Islet precursor cell (in vitro differentiated cells): Measurements from ENCODE around the gene RENBP.

Experiments used
- DNase-seq: peaks from one replicate; pipeline ENCODE4 v3.0.0-alpha.2; 2018

Gene RENBP

DNA sequence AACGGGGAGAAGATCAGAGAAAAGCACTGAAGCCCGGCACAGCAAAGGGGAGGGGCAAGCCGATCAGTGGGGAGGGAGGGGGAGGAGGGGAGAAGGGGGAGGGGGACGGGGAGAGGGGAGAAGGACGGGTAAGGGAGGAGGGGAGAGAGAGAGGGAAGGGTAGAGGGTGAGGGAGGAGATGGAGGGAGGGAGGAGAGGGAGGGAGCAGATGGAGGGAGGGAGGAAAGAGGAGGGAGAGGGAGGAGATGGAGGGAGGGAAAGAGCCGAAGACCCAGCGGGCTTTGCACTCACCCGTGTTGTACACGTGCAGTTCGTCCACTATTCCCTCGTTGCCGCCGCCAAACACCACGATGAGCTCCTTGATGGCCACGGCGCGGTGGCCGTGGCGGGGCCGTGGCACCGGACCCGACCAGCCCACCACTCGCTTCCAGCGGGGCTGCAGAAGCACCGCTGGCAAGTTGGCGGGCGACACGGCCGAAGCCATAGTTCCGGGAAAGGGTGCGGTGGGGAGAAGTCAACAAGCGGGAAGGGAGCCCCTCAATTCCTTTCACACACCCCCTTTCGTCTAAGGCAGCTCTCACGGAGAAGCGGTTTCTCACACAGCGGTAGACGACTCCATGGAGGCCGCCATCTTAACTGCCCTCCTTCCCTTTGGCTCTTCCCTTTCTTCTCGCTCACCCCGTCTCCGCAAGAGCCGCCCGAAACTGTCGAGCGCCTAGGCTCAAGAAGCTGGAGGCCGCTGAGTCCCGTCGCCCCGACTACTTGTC, 26.1 kb upstream of the RENBP start:
- DNase-seq: peak; percentile 77

DNA sequence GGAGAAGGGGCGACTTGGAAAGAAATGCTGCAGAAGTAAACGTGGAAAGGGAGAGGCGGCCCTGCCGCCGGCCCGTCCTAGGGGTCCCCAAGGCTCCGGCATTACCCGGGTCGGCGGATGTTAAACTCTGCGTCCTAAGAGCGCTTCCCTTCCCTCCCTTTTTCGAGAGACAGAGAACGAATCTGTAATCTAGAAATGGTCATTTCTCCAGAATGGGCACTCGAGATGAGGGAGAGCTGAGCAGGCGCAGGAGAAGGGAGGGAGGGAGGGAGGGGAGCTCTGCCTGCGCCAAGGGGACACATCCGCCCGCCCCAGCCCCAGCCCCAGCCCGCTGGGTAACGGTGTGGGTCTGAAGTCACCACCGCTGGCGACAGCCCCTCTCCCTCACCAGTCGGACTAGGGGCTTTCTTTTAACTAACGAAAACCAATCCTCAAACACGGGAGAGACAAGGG, 25.5 kb upstream of the RENBP start:
- no peak for DNase-seq

DNA sequence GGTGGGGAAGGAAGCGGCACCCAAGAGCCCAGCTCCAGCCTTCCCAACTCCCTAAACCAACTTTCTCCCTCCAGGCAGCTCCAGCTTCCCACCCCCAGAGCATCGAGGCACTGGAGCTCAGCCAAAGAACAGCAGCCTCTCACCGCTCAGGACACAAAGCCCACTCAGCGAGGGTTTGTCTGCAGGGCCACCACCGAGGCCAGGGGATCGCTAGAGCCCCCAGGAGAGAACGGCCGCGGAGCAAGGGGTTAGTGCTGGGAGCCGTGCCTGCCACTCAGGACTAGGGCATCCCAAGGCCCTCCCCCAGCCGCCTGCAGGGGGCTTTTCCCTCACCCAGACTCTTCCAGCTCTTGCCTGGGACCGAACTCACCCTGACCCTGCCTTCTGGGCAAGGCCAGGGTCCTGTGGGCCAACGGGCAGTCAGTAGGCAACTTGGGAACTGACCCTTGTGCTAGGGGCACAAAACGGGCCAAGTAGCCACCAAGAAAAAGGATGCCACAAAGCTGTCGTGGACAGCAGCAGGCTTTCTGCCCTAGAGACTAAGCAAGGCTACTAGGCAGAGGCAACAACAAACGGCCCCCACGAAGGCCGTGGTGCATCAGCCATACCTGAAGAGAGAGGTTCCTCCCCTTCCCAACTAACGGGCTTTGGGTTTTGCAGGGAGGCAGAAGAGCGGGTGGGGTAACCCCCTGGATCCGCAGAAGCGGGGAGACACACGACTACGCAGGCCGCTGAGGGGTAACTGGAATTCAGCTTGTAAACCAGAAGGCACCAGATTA, 24.9 kb upstream of the RENBP start:
- DNase-seq: no peak

DNA sequence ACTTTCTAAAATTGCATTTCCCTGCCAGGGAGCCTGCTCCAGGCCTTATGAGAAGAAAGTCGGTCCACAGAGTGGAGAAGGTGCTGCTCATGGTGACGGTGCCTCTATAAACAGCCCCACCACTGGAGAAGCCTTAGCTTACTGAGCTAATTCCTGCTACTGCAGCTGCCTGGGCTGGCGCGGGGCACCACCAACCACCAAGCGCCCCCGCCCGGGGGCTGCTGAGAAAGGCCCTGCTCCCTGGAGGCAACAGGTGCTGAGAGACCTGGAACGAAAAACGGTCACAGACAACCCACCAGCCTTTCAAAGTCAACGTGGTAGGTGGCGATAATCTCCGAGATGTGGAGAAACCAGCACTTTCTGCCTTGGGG, 24.3 kb upstream of the RENBP start:
- no peak for DNase-seq

DNA sequence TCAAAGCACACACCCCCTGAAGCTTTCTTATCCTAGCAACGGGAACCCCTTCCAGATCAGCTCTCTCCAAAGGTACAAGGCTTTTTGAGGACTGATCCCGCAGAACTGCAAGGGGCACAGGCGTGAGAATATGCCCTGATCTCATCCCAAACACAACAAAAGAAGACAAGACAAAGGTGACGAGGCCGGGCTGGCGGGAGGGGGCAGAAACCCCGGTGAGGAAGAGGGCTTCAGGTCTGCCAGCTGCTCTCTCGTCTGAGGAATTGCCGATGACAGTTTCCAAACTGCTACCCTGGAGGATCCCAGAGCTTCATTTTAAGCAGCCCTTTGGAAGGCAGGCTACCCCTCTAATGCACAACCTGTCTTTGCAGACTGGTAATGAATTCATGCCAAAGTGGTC, 23.8 kb upstream of the RENBP start:
- no peak for DNase-seq

DNA sequence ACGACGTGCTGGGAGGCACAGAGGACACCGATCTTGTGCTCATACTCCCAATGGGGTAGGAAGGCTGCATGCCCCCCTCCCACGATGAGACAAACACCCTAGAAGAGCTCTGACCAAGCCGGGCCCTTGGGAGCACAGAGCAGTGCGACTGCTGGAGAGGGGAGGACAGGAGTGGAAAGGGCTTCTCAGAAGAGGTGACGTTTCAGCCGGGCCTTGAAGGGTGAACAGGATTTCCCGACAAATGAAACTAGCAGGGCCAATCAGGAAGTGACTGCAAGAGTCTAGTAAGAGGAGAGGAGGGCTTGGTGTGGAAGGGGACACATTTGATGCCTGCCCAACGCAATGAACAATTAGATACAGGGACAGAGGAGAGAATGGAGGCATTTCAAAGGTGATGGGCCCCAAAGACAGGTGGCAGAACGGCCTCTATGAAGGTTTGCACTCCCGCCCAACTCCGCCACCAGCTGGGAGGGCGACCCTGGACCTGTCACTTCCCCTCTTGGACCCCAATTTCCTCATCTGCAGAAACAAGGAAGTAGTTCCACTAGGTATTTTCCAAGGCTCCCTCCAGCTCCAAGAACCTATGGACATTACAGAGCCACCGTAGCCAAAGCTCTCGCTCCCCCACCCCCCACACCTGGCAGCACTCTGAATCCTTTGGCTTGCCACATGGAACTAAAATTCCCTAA, 23.2 kb upstream of the RENBP start:
- DNase-seq: no peak

DNA sequence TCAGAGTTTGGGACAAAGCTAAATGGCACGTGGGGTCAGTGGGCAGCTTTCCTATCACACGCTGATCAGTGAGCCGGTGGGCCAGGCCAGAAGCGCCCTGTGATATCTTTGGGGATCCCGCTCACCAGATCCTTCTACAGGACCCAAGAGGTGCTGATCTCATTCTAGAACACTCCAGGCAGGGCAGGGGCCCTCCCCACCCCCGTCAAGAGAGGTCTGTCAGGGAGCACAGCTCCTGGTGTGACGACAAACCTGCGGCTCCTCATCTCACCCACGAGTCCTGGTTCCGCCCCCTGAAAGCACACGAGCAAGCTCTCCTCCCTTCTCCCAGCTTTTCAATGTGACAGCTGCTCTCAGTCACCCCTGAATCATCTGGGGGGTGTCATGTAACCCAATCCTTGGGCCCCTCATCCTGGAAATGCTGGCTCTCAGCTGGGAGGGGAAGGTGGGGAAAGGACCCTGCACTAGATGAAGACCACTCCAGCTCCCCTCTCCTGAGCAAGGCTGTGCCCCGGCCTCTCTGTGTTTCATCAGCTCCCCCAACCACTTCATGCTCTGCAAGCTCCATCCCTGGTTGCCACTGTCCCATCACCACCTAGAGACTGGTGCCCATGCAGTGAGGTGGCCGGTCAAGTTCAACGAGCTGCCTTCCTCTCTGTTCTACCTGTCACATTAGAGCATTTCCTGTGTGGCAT, 22.5 kb upstream of the RENBP start:
- DNase-seq: no peak

DNA sequence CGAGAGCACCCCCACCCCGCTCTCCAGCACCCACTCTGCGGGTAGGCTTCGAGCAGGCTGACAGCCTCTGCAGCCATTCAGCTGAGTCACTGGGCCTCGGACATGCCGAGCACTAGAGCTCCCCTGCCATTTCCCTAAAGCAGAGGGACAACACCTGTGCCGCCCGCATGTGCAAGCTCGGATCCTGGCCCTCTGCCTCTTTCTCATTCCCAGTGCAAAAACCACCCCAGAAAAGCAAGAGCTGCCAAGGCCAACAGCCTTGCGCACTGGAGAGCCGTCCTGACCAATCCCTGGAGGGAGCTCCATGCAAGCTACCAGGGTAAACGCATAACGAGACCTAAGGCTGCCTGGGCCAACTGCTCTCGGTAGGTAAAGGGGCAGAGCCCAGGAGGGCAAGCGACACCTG, 21.8 kb upstream of the RENBP start:
- DNase-seq: no peak

DNA sequence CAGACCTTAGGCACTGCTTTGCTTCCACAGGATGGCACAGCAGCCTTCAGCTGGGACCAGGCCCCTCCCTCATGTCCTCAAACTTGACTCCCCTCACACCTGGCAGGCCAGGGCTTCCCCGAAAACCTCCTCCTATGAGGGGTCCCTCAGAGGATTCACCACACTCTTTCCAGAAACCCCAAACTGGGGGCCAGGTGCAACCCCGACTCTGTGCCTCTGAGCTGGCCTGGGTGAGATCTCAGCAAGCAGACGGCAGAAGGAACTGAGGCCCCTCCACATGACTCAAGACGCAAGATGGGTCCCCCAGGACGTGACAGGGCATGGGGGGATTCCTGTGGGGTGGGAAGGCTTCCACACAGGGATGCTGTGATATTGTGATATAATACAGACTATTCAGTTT, 21.0 kb upstream of the RENBP start:
- DNase-seq: no peak

DNA sequence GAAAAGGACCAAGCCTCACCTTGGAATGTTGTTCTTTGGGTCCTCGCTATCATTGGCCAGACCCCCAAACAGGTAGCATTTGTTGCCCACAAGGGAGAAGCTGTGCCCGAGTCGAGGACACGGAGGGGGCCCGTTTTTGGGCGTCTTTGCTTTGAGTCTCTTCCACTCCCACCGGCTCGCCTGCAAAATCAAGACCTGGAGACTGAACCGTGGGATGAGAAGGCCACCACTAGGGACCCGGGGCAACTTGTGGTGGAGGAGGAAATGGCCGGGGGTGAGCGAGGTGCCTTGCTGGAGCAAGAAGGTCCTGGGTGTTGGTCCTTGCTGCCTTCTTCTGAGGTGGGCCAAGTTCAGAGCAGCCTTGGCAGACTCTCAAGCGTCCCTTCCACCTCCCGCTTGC, 19.7 kb upstream of the RENBP start:
- DNase-seq: no peak

DNA sequence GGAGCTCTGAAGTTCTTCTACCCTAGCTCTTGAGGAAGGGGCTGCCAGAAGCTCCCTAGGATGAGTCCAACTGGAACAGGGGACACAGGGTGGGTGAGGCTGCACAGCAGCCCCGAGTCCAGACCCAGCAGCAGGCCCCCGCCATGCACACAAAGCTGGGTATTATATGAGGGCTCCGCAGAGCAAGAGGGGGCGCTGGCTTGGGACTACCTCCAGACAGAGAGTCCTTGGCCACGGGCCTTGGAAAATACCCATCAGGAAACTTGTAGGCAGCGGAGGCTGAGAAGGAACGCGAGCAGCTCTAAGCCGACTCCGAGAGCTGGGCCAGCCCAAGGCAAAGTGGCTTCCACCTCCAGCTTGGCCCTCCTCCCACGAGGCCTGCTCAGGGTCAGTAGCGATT, 19.1 kb upstream of the RENBP start:
- DNase-seq: no peak

DNA sequence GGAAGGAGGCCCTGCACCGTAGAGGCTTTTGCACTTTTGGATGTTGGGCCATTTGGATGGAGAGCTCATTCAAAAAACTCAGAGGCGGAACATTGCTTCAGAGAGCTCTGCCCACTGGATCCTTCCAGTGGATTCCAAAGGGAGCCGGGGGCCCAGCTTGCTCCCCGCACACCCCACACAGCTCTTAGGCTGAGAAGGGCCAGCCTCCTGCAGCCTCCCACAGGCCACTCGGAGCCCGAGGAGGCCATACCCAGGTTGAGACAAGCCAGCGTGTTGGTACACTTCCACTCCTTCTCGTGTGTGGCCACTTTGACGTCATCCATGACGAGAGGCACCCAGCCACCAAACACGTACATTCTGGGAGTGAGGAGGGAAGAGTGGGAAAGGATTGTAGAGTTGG, 16.8 kb upstream of the RENBP start:
- no peak for DNase-seq

DNA sequence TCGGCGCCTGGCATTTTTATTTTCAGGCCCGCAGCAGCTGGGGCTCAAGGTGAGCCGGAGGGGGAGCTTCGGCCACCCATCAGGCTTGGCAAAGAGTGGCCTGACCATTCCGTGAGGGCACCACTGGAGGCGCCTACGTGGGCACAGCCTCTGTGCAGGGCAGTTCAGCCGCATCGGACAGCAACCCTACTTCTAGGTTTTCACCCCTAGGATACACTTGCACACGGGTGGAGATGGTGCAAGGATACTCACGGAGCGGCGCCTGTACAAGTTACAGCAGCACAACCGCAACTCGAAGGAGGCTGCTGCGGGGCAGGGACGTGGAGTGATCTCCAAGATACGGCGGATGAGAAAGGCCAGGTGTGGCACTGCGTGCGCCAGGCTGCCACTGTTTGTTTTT, 16.3 kb upstream of the RENBP start:
- no peak for DNase-seq

DNA sequence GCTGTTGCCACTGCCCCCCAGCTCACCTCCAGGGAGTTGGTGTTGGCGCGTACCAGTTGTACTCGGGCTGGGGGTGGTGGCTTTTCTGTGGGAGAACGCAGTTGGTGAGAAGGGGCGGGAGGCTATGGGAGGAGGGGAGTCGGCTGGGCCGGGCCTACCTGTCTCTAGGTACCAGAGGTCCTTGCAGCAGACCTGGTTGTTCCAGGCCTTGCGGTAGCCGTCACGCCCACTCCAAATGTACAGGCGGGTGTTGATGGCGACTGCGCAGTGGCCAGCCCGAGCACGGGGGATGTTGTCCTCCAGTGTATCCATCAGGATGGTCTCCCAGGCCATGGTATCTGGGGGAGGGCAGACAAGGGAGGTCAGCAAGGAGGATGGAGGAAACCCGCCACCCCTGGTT, 15.6 kb upstream of the RENBP start:
- DNase-seq: no peak

DNA sequence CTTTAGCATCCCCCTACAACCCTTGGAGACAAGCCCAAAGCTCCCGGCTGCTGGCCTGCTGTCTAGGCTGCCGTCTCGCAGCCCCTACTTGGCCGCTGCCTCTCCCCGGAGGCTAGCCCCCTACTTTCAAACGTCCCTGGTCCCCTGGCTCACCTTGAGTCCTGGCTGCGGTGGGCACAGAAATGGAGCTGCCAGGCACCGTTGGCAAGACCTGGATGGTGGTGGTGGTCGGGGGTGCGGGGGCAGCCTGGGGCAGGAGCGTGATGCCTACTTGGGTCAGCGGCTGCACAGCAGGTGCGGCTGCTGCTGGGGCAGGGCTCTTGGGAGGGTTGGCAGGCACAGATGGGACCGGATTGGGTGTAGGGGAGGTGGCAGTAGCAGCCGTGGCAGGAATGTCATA, 15.2 kb upstream of the RENBP start:
- no peak for DNase-seq

DNA sequence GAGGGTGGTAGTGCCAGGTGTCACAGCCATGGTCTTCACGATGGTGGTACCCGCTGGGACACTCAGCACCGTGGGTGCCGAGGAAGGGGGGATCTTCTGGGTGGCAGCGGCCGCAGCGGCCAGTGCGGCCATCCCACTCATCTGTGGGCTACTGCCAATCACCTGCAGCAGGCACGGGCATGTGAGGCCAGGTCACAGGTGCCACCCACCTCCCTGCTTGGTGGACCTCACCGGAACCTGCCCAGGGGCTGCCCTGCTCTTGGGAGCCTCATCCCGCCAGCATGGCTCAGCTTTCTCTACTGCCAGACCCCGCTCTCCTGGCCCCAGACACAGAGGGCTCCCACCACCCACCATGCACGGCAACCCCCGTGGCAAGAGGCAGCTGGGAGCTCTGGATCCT, 14.2 kb upstream of the RENBP start:
- no peak for DNase-seq

DNA sequence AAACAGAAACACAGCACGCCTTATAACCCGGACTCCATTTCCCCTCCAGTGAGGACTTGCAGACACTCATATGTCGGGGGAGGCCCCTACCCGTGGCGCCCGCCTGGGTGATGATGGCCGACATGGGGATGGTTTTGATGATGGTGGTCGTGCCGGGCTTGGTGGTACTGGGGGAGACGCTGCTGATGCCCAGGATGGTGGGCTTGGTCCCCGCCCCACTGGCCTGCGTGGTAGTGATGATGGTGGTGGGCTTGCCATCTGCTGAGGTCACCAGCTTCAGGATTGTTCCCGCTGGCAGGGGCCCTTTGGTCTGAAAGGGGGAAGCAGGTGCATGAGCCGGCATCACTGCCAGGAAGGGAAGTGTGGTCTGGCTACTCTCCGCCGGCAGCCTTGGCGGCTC, 12.8 kb upstream of the RENBP start:
- no peak for DNase-seq

DNA sequence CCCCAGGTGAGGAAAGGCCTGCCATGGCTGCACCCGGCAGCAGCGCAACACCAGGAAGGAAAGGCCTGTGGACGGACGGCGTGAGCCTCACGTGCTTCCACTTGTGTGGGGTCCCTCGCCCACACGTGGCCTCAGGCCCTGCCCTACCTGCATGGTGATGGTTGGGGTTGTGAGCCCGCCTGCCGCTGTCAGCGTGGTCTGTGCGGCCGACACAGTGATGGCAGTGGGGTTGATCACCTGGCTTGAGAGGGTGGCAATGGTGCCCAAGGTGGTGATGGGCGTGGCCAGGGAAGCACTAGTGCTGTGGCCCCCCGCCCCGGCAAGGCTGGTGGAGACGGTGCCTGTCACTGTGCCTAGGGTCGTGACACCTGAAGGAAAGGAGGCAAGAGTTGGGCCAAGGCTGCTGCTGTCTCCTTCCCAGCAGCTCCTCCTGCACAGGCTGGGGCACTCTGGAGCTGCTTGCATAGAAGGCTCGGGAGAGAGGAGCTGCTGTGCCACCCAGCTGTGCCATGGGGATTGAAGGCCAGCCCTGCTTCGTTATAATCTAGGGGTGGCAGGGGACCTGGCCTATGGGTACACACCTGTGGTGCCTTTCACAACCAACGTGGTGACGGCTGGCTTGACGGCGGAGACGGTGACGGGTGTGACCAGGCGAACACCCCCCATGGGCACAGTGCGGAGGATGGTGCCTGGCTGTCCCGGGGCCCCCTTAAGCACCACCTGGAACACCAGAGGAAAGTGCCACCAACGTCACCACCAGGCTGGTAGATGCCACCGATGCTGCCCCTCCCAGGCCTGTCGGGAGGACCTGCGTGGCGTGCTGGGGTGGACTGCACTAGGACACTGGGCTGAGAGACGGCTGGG, 11.8 kb upstream of the RENBP start:
- no peak for DNase-seq

DNA sequence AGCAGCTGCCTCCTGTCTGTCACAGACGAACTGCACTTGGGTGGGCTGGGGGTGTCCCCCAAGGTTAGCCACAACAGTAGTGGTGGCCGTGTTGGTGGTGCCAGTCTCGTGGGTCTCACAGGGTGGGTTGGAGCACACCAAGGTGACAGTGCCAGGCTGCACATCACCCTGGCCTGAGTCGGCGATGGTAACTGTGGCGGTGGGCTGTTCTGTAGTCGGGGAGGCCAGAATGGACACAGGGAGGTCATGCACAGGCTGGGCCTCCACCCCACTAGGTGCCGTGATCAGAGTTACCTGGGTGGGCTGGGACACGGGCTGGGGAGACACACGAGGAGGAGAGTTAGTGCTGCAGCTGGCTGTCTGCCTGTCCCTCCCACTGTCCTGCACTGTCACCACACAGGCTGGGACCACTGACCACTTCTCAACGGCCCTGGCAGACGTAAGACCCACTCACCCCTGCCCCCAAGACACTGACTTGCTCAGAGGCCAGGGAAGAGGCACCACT, 10.8 kb upstream of the RENBP start:
- DNase-seq: no peak

DNA sequence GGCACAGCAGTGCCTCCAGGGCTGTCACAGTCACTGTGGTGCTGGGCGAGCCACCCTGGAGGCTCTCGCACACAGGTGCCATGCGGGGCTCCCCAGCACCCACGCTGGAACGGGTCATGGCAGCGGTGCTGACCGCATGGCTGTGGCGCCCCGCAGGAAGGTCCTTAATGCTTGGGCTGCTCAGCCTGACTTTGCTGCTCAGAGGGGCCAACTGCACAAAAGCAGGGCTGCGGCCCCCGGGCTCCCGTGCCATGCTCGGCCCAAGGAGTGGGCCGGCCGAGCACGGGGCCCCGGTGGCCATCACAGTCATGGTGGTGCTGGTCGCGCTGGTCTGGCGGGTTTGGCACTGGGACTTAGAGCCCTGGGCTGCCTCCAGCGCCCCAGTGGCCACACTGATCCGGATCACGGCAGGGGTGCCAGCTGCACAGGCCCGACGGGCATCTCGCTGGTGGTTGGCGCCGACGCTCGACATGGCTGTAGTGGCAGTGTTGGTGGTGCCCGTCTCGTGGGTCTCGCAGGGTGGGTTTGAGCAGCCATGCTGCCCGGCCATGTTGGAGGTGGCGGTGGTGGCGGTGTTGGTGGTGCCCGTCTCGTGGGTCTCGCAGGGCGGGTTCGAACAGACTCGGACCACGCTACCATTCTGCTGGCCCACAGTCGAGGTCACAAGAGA, 10.2 kb upstream of the RENBP start:
- DNase-seq: no peak

DNA sequence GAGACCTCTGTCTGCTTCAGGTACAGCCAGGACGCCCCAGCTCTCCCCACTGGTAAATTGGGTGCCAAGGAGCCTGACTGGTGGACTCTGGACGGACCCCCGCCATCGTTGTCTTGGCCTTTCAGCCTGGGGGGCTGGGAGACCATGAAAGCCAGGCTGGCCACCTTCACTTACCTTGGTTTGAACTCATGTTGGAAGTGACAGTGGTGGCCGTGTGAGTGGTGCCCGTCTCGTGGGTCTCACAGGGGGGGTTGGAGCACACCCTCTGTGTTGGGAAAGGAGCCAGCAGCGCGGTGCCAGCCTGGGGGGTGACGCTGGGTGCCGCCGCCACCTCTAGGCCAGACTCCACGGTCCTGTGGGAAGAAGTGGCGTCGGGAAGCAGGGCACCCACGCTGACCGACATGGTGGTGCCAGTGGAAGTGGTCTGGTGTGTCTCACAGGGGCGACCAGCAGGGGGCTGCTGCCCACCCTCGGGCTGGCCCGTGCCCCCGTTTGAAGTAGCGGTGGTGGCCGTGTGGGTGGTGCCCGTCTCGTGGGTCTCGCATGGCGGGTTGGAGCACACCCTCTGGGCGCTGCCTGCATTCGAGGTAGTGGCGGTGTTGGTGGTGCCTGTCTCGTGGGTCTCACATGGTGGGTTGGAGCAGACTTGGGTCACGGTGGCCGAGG, 9.6 kb upstream of the RENBP start:
- no peak for DNase-seq
